K562 (cell line): ENCODE data around the gene SNIP1. TPM values are rescaled to one million over a fixed set of nuclear protein-coding genes. Genes with fewer than 3 reads are reported as not detected.

Experiments
- BACH1 ChIP-seq: fragments of 200-800 bp; sonication (Bioruptor generic); IDR thresholded peaks from 2 replicates; pipeline ENCODE4 v1.6.1; 2016; ENCODE audit warnings: missing genetic modification characterization, missing compliant biosample characterization
- C11orf30 ChIP-seq: fragments of 450-650 bp; IDR thresholded peaks from 2 replicates; pipeline ENCODE4 v1.6.1; 2016; ENCODE audit warnings: low read depth, mild to moderate bottlenecking
- CHAMP1 ChIP-seq: fragments of 450-650 bp; IDR thresholded peaks from 2 replicates; pipeline ENCODE4 v1.6.1; 2016; ENCODE audit warnings: mild to moderate bottlenecking
- FOS ChIP-seq: IDR thresholded peaks from 3 replicates; pipeline ENCODE4 v1.6.1; 2011; ENCODE audit not compliant: insufficient read length; ENCODE audit errors: extremely low read depth
- FOXK1 ChIP-seq: sonication (generic); formaldehyde crosslinking; IDR thresholded peaks from 2 replicates; pipeline ENCODE4 v1.8.0; 2022; ENCODE audit warnings: missing genetic modification reagents, mild to moderate bottlenecking, borderline replicate concordance
- FOXM1 ChIP-seq, 2 experiments: fragments of 450-650 bp in 1 of 2; sonication (generic) in 1 of 2; formaldehyde crosslinking in 1 of 2; IDR thresholded peaks; 2 replicates each; pipeline versions ENCODE4 v1.6.1 to v1.9.0; 2017 to 2022; ENCODE audit warnings: low read depth in 2 of 2, mild to moderate bottlenecking in 2 of 2, missing genetic modification reagents in 1 of 2, moderate library complexity in 1 of 2
- GTF2F1 ChIP-seq: IDR thresholded peaks from 2 replicates; pipeline ENCODE4 v1.6.1; 2011; ENCODE audit warnings: low read depth, low read length, improper control_type of control experiment
- HES1 ChIP-seq: fragments of 450-650 bp; IDR thresholded peaks from 2 replicates; pipeline ENCODE4 v1.6.1; 2016; ENCODE audit warnings: low read depth, mild to moderate bottlenecking, moderate library complexity
- HNRNPL ChIP-seq: fragments of 200-400 bp; formaldehyde crosslinking; IDR thresholded peaks from 2 replicates; pipeline ENCODE4 v1.6.1; 2017; ENCODE audit warnings: low read depth, mild to moderate bottlenecking, low read length
- IFI16 ChIP-seq: fragments of 250-450 bp; sonication (Bioruptor Pico); IDR thresholded peaks from 2 replicates; pipeline ENCODE4 v2.1.2; 2022; ENCODE audit warnings: mild to moderate bottlenecking, inconsistent platforms
- ILK ChIP-seq: fragments of 450-650 bp; IDR thresholded peaks from 2 replicates; pipeline ENCODE4 v1.6.1; 2016; ENCODE audit warnings: missing genetic modification characterization, low read depth, mild to moderate bottlenecking, missing compliant biosample characterization, moderate library complexity, borderline replicate concordance
- MLLT1 ChIP-seq, 2 experiments: fragments of 450-650 bp; IDR thresholded peaks; 2 replicates each; pipeline ENCODE4 v1.6.1; 2016
- SMARCC2 ChIP-seq: fragments of 450-650 bp; IDR thresholded peaks from 2 replicates; pipeline ENCODE4 v1.6.1; 2017; ENCODE audit warnings: antibody characterized with exemption, moderate library complexity, mild to moderate bottlenecking, low read depth
- SP1 ChIP-seq: sonication (generic); formaldehyde crosslinking; IDR thresholded peaks from 2 replicates; pipeline ENCODE4 v1.8.1; 2022; ENCODE audit warnings: mild to moderate bottlenecking, missing genetic modification reagents
- ZBTB17 ChIP-seq: fragments of 450-650 bp; formaldehyde crosslinking; IDR thresholded peaks from 2 replicates; pipeline ENCODE4 v1.4.0; 2020; ENCODE audit warnings: mild to moderate bottlenecking
- ZNF175 ChIP-seq: fragments of 200-800 bp; sonication (Bioruptor generic); IDR thresholded peaks from 2 replicates; pipeline ENCODE4 v1.6.1; 2016; ENCODE audit warnings: low read depth, mild to moderate bottlenecking, missing genetic modification characterization, missing compliant biosample characterization
- polyA plus RNA-seq, 8 experiments: library from polyadenylated mRNA; depleted of rRNA in 4 of 8; stranded (reverse) in 5 of 8; unstranded in 3 of 8; fragments of >200 nt; fragmentation: Nextera tagmentation in 2 of 8; fragmentation: Illumina TruSeq in 1 of 8; extraction: Ambion mirVana in 2 of 8; extraction: Trizol in 1 of 8; gene quantifications; 2 replicates each; pipeline versions ENCODE4 v1.2.1 to v1.2.3, GENCODE V29; 2011 to 2014; ENCODE audit warnings: inconsistent platforms in 1 of 8, missing spikeins in 1 of 8
- total RNA-seq, 7 experiments: library from RNA; depleted of rRNA in 6 of 7; stranded (reverse); fragments of >200 nt in 6 of 7; fragmentation: Illumina TruSeq in 2 of 7; extraction: Trizol in 2 of 7; gene quantifications; 2 replicates each; pipeline versions ENCODE4 v1.2.1 to v1.2.3, GENCODE V29; 2011 to 2021; ENCODE audit warnings: low replicate concordance in 1 of 7

Gene SNIP1
- total and polyA plus RNA-seq, 9 of the 15 experiments (the other 6 are each of a cell fraction or from before 2014, with no cell fraction given) = 2.9 to 25.9 (median 14.6) TPM

GRCh38 chr1:37515185-37516034 lies 38.7 kb downstream of the SNIP1 start (continued):
- TF ChIP-seq ZNF175 (CRISPR knock-in tag) (0 out of 2 replicates have a peak, but pooled peaks have one; percentile 1), ZBTB17 (CRISPR knock-in tag) (no peak), FOXK1 (CRISPR knock-in tag) (0 out of 2 replicates have a peak, but pooled peaks have one; percentile 48), GTF2F1 (no peak), BACH1 (tag) (peak; percentile 31; the same call in 1 of the 2 replicates), ILK (tag) (no peak), HNRNPL (no peak), MLLT1 (IDR thresholded peaks at IDR 0.05) (peak in 1 of 2 experiments; percentile 34; a peak in 2 of 4 replicates), FOS (no peak), IFI16 (CRISPR knock-in tag) (no peak), SP1 (CRISPR knock-in tag) (0 out of 2 replicates have a peak, but pooled peaks have one; percentile 30), HES1 (no peak), CHAMP1 (no peak; the same call in 1 of the 2 replicates), C11orf30 (peak; percentile 38; the same call in 1 of the 2 replicates), SMARCC2 (no peak; the same call in 1 of the 2 replicates), FOXM1 (IDR thresholded peaks at IDR 0.05; ENCODE audit: low read depth) (no peak), FOXM1 (CRISPR knock-in tag; IDR thresholded peaks at IDR 0.05; ENCODE audit: low read depth) (no peak)
